Ascending aorta (tissue), 2 donors: ENCODE measurements around the gene CENPC. TPM values are rescaled to one million over a fixed set of nuclear protein-coding genes. Genes with fewer than 3 reads are reported as not detected.
"Not testable (repeated sequence)": the region's sequence is repeated elsewhere in the genome, so short reads cannot be mapped to it uniquely, and the experiment has no call there.

Experiments
- DNase-seq, 2 donors: peaks; one replicate each; pipeline ENCODE4 v3.0.0-alpha.2; 2019; ENCODE audit warnings: low spot score in 2 of 2
- H3K27ac ChIP-seq, 2 donors: fragments of 200-600 bp; sonication (generic); one replicate each; pipeline ENCODE4 v1.5.1; 2016 to 2017; ENCODE audit warnings: mild to moderate bottlenecking in 1 of 2
- H3K27me3 ChIP-seq: fragments of 200-600 bp; sonication (generic); one replicate; pipeline ENCODE4 v1.5.1; 2017
- H3K36me3 ChIP-seq, 2 donors: fragments of 200-600 bp; sonication (generic); one replicate each; pipeline ENCODE4 v1.5.1; 2016
- H3K4me1 ChIP-seq, 2 donors: fragments of 200-600 bp; sonication (generic); one replicate each; pipeline ENCODE4 v1.5.1; 2016 to 2017; ENCODE audit warnings: mild to moderate bottlenecking in 1 of 2
- H3K4me3 ChIP-seq, 2 donors: fragments of 200-600 bp; sonication (generic); one replicate each; pipeline ENCODE4 v1.5.1; 2016 to 2017; ENCODE audit warnings: mild to moderate bottlenecking in 1 of 2
- H3K9me3 ChIP-seq, 2 donors: fragments of 200-600 bp; sonication (generic); one replicate each; pipeline ENCODE4 v1.5.1; 2016
- CTCF ChIP-seq, 3 experiments: fragments of 200-600 bp in 2 of 3; fragments of 450-650 bp in 1 of 3; sonication (generic) in 2 of 3; IDR thresholded peaks; one replicate each; pipeline ENCODE4 v1.5.1; 2016 to 2019; ENCODE audit warnings: antibody characterized with exemption in 3 of 3, mild to moderate bottlenecking in 1 of 3, moderate library complexity in 1 of 3
- intact Hi-C: fragments of 100-400 bp; cut with DNase I; formaldehyde crosslinking; loops from one replicate; pipeline ENCODE4 v1.15.1; 2023
- total RNA-seq: library from RNA; depleted of rRNA; stranded (reverse); fragments of >200 nt; gene quantifications from one replicate; pipeline ENCODE4 v1.1.0, GENCODE V29; 2016

The CENPC gene
- total RNA-seq, 1 donor from 2014 or later: 5.7 TPM

GRCh38 chr4:67446811-67447210, 98.5 kb downstream of the CENPC start:
- intact Hi-C loops: no loop called here
- Histone ChIP-seq H3K27ac (no peak overlapping the region), H3K4me3 (no peak overlapping the region), H3K27me3 (no peaks in the 10 kb centered on the region), H3K36me3 (peaks cover 0 to 3% of the 10 kb centered on the region in 2 donors), H3K9me3 (peaks cover 0 to 4% of the 10 kb centered on the region in 2 donors), H3K4me1 (no peaks in the 10 kb centered on the region)
- TF ChIP-seq CTCF (IDR thresholded peaks at IDR 0.05): no peak
- DNase-seq: no peak

DNA sequence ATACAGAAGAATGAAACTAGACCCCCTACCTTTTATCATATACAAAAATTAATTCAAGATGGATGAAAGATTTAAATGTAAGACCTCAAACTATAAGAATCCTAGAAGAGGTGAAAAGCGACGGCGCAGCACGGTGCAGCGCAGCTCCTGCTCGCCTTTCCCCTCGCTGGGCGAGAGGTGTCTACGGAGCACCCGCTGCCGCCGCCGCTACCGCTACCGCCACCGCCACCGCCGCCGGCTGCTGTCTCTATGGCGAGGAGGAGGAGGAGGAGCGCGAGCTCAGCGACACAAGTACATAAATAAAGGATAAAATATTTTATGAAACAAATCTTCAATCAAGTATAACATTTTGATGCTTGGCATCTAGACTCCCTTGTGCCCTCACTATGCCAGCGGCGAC, 99.4 kb downstream of the CENPC start:
- H3K4me1 ChIP-seq, H3K36me3 ChIP-seq, H3K9me3 ChIP-seq, H3K27me3 ChIP-seq, intact Hi-C loops, H3K4me3 ChIP-seq, DNase-seq, H3K27ac ChIP-seq: not testable (repeated sequence)

- H3K36me3 ChIP-seq: peaks cover 0 to 4% of the 10 kb centered on the region in 2 donors
- no peaks in the 10 kb centered on the region for H3K27me3 ChIP-seq
- H3K27ac ChIP-seq: no peak overlapping the region
- TF ChIP-seq CTCF (IDR thresholded peaks at IDR 0.05): no peak
- H3K4me1 ChIP-seq: no peaks in the 10 kb centered on the region
- H3K4me3 ChIP-seq: no peak overlapping the region
- DNase-seq: no peak
- no peaks in the 10 kb centered on the region for H3K9me3 ChIP-seq
- intact Hi-C loops: no loop called here
These were observed 106.3 kb downstream of the CENPC start for GRCh38 chr4:67438975-67439374.

DNA sequence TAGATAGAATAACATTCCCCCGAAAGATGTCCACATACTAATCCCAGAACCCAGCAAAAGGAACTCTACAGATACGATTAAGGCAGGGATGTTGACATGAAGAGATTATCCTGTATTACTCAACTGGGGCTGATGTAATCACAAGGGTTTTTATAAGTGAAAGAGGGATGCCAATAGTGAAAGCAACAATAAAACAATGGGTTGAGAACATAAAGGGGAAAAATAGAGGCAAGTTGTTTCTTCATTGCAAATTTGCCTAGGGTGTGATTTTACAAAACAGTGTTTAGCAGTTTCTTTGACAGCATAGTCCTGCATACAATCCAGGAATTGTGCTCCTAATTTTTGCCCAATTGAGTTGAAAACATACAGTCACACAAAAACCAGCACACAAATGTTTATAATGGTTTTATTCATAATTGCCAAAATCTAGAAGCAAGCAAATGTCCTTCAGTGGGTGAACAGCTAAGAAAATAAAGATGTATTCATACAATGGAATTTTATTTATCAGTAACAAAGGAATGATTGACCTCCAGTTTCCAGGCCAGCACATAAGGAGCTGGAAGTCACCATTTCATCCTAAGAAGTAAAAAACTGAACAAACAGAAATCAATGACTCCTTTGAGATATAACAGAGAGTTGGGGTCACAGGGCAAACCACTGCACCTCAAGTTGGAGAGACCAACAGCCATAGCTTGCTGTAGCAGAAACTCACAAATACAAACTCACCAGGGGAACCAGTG, 107.2 kb downstream of the CENPC start:
- H3K4me3 ChIP-seq: no peak overlapping the region
- peaks cover 0 to 4% of the 10 kb centered on the region in 2 donors for H3K36me3 ChIP-seq
- no peak for TF ChIP-seq CTCF (IDR thresholded peaks at IDR 0.05)
- no peak overlapping the region for H3K27ac ChIP-seq
- no peaks in the 10 kb centered on the region for H3K9me3 ChIP-seq
- intact Hi-C loops: no loop called here
- no peaks in the 10 kb centered on the region for H3K27me3 ChIP-seq
- no peak for DNase-seq
- H3K4me1 ChIP-seq: no peaks in the 10 kb centered on the region

- no peaks in the 10 kb centered on the region for H3K4me1 ChIP-seq
- no peak for TF ChIP-seq CTCF (IDR thresholded peaks at IDR 0.05)
- no peak overlapping the region for H3K4me3 ChIP-seq
- H3K27me3 ChIP-seq: no peaks in the 10 kb centered on the region
- intact Hi-C loops: no loop called here
- H3K9me3 ChIP-seq: no peaks in the 10 kb centered on the region
- DNase-seq: no peak
- peaks cover 0 to 3% of the 10 kb centered on the region in 2 donors for H3K36me3 ChIP-seq
- no peak overlapping the region for H3K27ac ChIP-seq
These were observed 108.6 kb downstream of the CENPC start for GRCh38 chr4:67436742-67437141.

- peaks cover 0 to 3% of the 10 kb centered on the region in 2 donors for H3K36me3 ChIP-seq
- TF ChIP-seq CTCF (IDR thresholded peaks at IDR 0.05): no peak
- intact Hi-C loops: no loop called here
These were observed 114.3 kb downstream of the CENPC start for GRCh38 chr4:67430989-67431388.

More at GRCh38 chr4:67430989-67431388, 114.3 kb downstream of the CENPC start:
- Histone ChIP-seq H3K4me1 (no peaks in the 10 kb centered on the region), H3K27me3 (no peaks in the 10 kb centered on the region), H3K9me3 (no peaks in the 10 kb centered on the region), H3K4me3 (no peak overlapping the region), H3K27ac (no peak overlapping the region)
- no peak for DNase-seq
